NCI-H1417 (cell line): ENCODE measurements around the gene RBM4B.
A peak's percentile ranks its signal among the peaks of the same experiment; 100 is the strongest.
"Not testable (repeated sequence)": the region's sequence is repeated elsewhere in the genome, so short reads cannot be mapped to it uniquely, and the experiment has no call there.

ENCODE experiments used
- DNase-seq, 3 experiments: peaks; one replicate each; lab custom pipeline; 2025; lab: John Stamatoyannopoulos, UW

Gene RBM4B

GRCh38 chr11:66641834-66642233 is 35.9 kb downstream of the RBM4B start:
- peak; percentile 4 to 74 (median 9) for DNase-seq

DNA sequence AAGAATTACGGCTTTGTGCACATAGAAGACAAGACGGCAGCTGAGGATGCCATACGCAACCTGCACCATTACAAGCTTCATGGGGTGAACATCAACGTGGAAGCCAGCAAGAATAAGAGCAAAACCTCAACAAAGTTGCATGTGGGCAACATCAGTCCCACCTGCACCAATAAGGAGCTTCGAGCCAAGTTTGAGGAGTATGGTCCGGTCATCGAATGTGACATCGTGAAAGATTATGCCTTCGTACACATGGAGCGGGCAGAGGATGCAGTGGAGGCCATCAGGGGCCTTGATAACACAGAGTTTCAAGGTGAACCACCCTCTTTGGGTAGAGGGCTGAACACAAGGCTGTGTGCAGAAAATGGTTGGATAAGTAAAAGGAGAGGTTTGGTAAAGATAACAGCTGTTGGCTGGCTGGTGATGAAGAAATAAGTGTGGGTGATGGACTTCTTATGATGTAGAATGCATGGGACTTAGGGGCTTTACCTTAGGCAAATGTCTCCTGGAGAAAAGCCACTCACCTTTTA is 37.8 kb downstream of the RBM4B start:
- DNase-seq: not testable (repeated sequence)

GRCh38 chr11:66639066-66639813 is 38.4 kb downstream of the RBM4B start:
- DNase-seq: peak in 2 of 3 experiments; percentile 65 to 83

- DNase-seq: peak; percentile 99 to 100 (median 100)
These were observed 39.3 kb downstream of the RBM4B start, which contains the start of gene RBM4 for GRCh38 chr11:66638177-66639065. Gene RBM4 (plus strand): TSS chr11:66638703. CDS start chr11:66639712, 1,009 bp downstream.

GRCh38 chr11:66637557-66638176 is 40.0 kb downstream of the RBM4B start:
- no peak for DNase-seq

- peak in 1 of 3 experiments; percentile 5 for DNase-seq
These were observed 41.3 kb downstream of the RBM4B start for GRCh38 chr11:66636411-66636810.

- DNase-seq: no peak
These were observed 44.7 kb downstream of the RBM4B start for GRCh38 chr11:66632952-66633351.

GRCh38 chr11:66631883-66632282 is 45.8 kb downstream of the RBM4B start:
- no peak for DNase-seq

DNA sequence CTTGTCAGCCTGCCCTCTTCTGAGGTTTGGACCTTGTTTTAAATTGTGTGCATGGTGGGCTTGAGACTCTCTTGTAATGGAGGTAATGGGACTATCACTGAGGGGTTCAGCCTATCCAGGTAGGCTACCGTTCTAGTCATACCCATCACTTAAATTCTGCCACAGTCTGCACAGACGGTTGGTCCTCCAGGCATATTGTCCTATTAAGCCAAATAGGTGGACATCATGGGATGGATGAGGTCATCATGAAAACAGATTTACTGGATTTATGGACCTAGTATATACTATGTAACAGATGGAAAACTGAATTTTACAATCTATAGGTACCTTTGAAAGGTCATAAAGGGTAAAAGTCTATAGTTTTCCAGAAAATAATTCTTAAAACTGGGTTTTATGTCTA is 48.3 kb downstream of the RBM4B start:
- no peak for DNase-seq

- DNase-seq: no peak
These were observed 49.6 kb downstream of the RBM4B start for GRCh38 chr11:66628061-66628603.

DNA sequence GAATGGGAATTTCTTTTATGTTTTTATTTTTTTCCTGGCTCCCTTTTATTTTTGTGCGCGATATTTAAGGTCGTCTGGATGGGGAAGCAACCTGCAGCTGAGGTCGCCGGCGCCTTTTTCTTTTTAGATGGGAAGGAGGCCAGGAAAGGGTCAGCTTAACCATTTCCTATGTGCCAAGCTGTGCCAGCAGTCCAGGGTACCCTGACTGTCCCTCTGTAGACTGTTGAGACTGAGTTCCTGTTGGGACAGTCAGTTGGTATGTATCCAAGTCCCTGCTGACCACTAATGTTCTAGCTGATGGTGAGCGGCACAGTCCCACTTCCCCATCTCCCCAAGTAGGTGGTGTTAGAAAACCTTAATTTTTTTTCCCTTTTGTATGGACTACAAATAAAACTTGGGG is 50.8 kb downstream of the RBM4B start:
- no peak for DNase-seq

GRCh38 chr11:66626382-66626781 is 51.3 kb downstream of the RBM4B start:
- no peak for DNase-seq

- DNase-seq: no peak
These were observed 51.9 kb downstream of the RBM4B start for GRCh38 chr11:66625752-66626149.

DNA sequence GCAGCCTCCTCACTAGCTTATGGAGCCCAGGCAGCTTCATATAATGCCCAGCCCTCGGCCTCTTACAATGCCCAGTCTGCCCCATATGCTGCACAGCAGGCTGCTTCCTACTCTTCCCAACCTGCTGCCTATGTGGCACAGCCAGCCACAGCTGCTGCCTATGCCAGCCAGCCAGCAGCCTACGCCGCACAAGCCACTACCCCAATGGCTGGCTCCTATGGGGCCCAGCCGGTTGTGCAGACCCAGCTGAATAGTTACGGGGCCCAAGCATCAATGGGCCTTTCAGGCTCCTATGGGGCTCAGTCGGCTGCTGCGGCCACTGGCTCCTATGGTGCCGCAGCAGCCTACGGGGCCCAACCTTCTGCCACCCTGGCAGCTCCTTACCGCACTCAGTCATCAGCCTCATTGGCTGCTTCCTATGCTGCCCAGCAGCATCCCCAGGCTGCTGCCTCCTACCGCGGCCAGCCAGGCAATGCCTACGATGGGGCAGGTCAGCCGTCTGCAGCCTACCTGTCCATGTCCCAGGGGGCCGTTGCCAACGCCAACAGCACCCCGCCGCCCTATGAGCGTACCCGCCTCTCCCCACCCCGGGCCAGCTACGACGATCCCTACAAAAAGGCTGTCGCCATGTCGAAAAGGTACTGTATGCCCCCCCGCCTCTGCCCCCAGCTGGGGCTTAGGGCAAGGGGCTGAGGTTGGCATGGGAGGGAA is 52.5 kb downstream of the RBM4B start:
- DNase-seq: no peak

GRCh38 chr11:66624450-66624849 is 53.2 kb downstream of the RBM4B start:
- no peak for DNase-seq

DNA sequence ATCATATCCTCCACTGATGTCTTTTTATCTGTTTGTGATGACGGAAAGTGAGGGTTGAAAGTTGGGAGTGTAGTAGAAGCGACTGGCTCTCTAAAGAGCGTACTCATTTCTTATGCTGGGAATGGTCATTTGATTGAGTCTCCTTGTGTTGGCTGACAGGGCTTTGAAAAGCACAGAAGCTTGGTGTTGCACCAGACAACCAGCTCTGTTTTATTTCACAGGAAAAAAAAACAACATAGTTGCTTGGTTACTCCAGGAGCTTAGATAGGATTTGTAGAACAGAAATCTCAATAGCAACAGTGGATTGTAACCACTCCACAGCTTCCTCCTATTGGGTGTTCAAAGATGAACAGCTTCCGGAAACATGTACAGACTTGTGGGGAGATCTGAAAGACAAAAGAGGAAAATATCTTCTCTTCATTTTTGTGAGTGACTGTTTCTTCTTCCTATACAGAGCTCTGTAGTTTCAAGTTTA is 58.6 kb downstream of the RBM4B start:
- peak in 1 of 3 experiments; percentile 24 for DNase-seq

DNA sequence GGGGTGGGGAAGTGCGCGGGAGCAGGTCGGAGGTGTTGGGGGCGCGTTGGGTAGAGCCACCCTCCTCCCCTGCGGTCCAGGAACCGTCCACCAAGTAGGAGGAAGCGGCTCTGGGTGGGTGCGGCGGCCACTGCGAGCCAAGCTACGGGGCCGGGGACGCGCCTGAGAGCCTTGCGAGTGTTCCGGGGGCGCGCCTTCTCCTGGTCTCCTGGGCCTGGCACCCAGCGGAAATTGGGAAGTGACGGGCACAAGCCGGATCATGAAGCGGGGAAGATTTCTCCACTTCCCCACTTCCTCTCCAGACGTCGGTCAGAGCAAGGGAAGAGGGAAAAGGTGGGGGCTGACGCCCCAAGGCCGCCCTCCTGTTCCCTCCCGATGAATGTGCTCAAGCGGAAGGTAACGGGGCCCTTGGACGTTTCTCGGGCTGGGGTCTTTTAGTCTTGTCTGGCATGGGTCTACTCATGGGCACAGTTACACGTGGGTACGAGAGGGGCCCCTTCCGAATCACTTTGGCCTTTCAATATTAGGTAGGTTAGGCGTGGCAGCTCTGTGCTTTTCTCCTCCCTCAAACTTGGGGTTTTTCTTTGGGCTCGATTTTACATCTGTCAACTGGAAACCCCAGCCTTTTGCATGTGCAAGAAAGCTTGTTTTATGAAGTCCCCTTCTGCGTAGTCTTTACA is 60.4 kb downstream of the RBM4B start:
- no peak for DNase-seq

- peak; percentile 98 to 100 (median 100) for DNase-seq
These were observed 61.1 kb downstream of the RBM4B start, which contains the start of gene RBM14 for GRCh38 chr11:66616379-66617154. Gene RBM14 (plus strand): TSS chr11:66616630. CDS start chr11:66616721, 91 bp downstream.
